Panc1 (cell line): ENCODE results near the gene ZNF516. TPM values are rescaled to one million over a fixed set of nuclear protein-coding genes. Genes with fewer than 3 reads are reported as not detected.

Source experiments
- ATAC-seq: fragments of 200-7000 bp; cut with Tn5 transposase; 2 replicates; pipeline ENCODE4 v1.9.1; 2020; ENCODE audit warnings: mild to moderate bottlenecking, moderate library complexity
- BruUV-seq: library from RNA; stranded (reverse); fragments of 400-500 nt; replicated peaks from 2 replicates; lab custom pipeline; 2021; lab: Mats Ljungman, UMichigan
- CTCF ChIA-PET: fragments of 300-600 bp; sonication (Branson Sonifier 250); formaldehyde crosslinking; loops from one replicate; lab custom pipeline; 2022; ENCODE audit warnings: antibody characterized with exemption; lab: Charles Lee
- POLR2A ChIA-PET: fragments of 300-600 bp; sonication (Branson Sonifier 250); formaldehyde crosslinking; loops from one replicate; lab custom pipeline; 2022; ENCODE audit warnings: antibody characterized with exemption; lab: Charles Lee
- DNase-seq: peaks from one replicate; pipeline ENCODE4 v3.0.0-alpha.2; 2010; ENCODE audit warnings: low read depth, low spot score
- H3K27ac ChIP-seq: 2 replicates; pipeline ENCODE4 v1.5.1; 2011; ENCODE audit warnings: mild to moderate bottlenecking, low read length, inconsistent platforms
- H3K27me3 ChIP-seq: fragments of 200-500 bp; sonication (Bioruptor generic); 2 replicates; pipeline ENCODE4 v1.6.0; 2014; ENCODE audit warnings: low read length, inconsistent platforms; ENCODE audit not compliant: control insufficient read depth, insufficient read depth
- H3K36me3 ChIP-seq: fragments of 200-500 bp; sonication (Bioruptor generic); 2 replicates; pipeline ENCODE4 v1.5.1; 2014; ENCODE audit warnings: inconsistent platforms, mild to moderate bottlenecking, low read length, moderate library complexity; ENCODE audit not compliant: control insufficient read depth, insufficient read depth
- H3K4me1 ChIP-seq: 2 replicates; pipeline ENCODE4 v1.5.1; 2011; ENCODE audit warnings: inconsistent platforms, mild to moderate bottlenecking, low read length, moderate library complexity; ENCODE audit not compliant: control insufficient read depth, insufficient read depth
- H3K4me3 ChIP-seq, 2 experiments: 2 replicates each; pipeline ENCODE4 v1.5.1; 2011 to 2012; ENCODE audit warnings: low read depth in 2 of 2, low read length in 2 of 2, mild to moderate bottlenecking in 2 of 2, inconsistent platforms in 1 of 2, moderate library complexity in 1 of 2
- H3K9me3 ChIP-seq: fragments of 200-500 bp; sonication (Bioruptor generic); 2 replicates; pipeline ENCODE4 v1.5.1; 2014; ENCODE audit warnings: low read depth, mild to moderate bottlenecking, inconsistent platforms, low read length, moderate library complexity; ENCODE audit not compliant: control insufficient read depth, insufficient read depth
- POLR2AphosphoS5 ChIP-seq: IDR thresholded peaks from 2 replicates; pipeline ENCODE4 v1.6.1; 2012; ENCODE audit warnings: mild to moderate bottlenecking, low read depth, low read length, moderate library complexity
- REST ChIP-seq, 2 experiments: IDR thresholded peaks; 2 replicates each; pipeline ENCODE4 v1.6.1; 2011 to 2012; ENCODE audit warnings: low read depth in 2 of 2, control low read depth in 1 of 2, low read length in 1 of 2, mild to moderate bottlenecking in 1 of 2, moderate library complexity in 1 of 2; ENCODE audit not compliant: insufficient read depth in 1 of 2
- SIN3A ChIP-seq: IDR thresholded peaks from 2 replicates; pipeline ENCODE4 v1.6.1; 2012; ENCODE audit warnings: low read depth, mild to moderate bottlenecking, low read length, moderate library complexity, borderline replicate concordance; ENCODE audit not compliant: insufficient read depth
- TCF7L2 ChIP-seq: IDR thresholded peaks from 2 replicates; pipeline ENCODE4 v1.6.1; 2011; ENCODE audit warnings: mild to moderate bottlenecking, low read depth, low read length, inconsistent platforms
- in situ Hi-C: cut with HindIII; loops from 2 replicates; pipeline ENCODE4 v1.10.0; 2016; ENCODE audit warnings: low sequenced_read_pairs, low pct_unique_long_range_greater_than_20kb
- intact Hi-C: fragments of 100-400 bp; cut with micrococcal nuclease; formaldehyde crosslinking; loops from one replicate; pipeline ENCODE4 v1.10.0; 2022; ENCODE audit not compliant: unreplicated experiment
- total RNA-seq: library from RNA; stranded (reverse); gene quantifications from one replicate; pipeline ENCODE4 v1.2.1, GENCODE V29; 2021; ENCODE audit not compliant: unreplicated experiment
- TF ChIP-seq, protein P1 (sequence below): fragments of 450-650 bp; IDR thresholded peaks from 2 replicates; pipeline ENCODE4 v1.5.1; 2017; ENCODE audit warnings: mild to moderate bottlenecking

ZNF516 gene
- total RNA-seq, 1 experiment from 2014 or later: 28.6 TPM

- peaks cover 35% of the 10 kb centered on the region for H3K27me3 ChIP-seq
- H3K36me3 ChIP-seq: no peaks in the 10 kb centered on the region
- ATAC-seq (no peak), DNase-seq (no peak)
- TF ChIP-seq POLR2AphosphoS5 (no peak), SIN3A (no peak), TCF7L2 (no peak), REST (IDR thresholded peaks at IDR 0.05; ENCODE audit: insufficient read depth in 1 of 2, low read depth in 2 of 2, low read length in 1 of 2) (no peak)
- TF ChIP-seq, protein P1, sequence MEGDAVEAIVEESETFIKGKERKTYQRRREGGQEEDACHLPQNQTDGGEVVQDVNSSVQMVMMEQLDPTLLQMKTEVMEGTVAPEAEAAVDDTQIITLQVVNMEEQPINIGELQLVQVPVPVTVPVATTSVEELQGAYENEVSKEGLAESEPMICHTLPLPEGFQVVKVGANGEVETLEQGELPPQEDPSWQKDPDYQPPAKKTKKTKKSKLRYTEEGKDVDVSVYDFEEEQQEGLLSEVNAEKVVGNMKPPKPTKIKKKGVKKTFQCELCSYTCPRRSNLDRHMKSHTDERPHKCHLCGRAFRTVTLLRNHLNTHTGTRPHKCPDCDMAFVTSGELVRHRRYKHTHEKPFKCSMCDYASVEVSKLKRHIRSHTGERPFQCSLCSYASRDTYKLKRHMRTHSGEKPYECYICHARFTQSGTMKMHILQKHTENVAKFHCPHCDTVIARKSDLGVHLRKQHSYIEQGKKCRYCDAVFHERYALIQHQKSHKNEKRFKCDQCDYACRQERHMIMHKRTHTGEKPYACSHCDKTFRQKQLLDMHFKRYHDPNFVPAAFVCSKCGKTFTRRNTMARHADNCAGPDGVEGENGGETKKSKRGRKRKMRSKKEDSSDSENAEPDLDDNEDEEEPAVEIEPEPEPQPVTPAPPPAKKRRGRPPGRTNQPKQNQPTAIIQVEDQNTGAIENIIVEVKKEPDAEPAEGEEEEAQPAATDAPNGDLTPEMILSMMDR: no peak
- BruUV-seq: no TSS peak
- ChIA-PET CTCF (interaction anchor here (0.7 kb wide), 1 partner anchor 76 kb away, joined by 3 read pairs; no protein-coding TSS in a partner anchor), POLR2A (no interaction called here)
- in situ Hi-C loops (no loop called here), intact Hi-C loops (no loop called here)
- no peaks in the 10 kb centered on the region for H3K9me3 ChIP-seq
- H3K4me1 ChIP-seq: no peaks in the 10 kb centered on the region
- no peak overlapping the region for H3K27ac ChIP-seq
- no peak overlapping the region for H3K4me3 ChIP-seq
Observed at GRCh38 chr18:76319366-76319765, 175.7 kb downstream of the ZNF516 start.

- in situ Hi-C loops (no loop called here), intact Hi-C loops (no loop called here)
- Histone ChIP-seq H3K9me3 (no peaks in the 10 kb centered on the region), H3K27ac (no peak overlapping the region), H3K27me3 (peaks cover 42% of the 10 kb centered on the region), H3K4me1 (no peaks in the 10 kb centered on the region), H3K36me3 (no peaks in the 10 kb centered on the region), H3K4me3 (no peak overlapping the region)
- BruUV-seq: no TSS peak
- ChIA-PET POLR2A (no interaction called here), CTCF (interaction anchor here (0.7 kb wide), 1 partner anchor 76 kb away, joined by 3 read pairs; no protein-coding TSS in a partner anchor)
- ATAC-seq: no peak
- DNase-seq: no peak
- TF ChIP-seq, protein P1: no peak
- no peak for TF ChIP-seq REST (IDR thresholded peaks at IDR 0.05; ENCODE audit: insufficient read depth in 1 of 2, low read depth in 2 of 2, low read length in 1 of 2)
- TF ChIP-seq TCF7L2: no peak
- no peak for TF ChIP-seq POLR2AphosphoS5
- no peak for TF ChIP-seq SIN3A
Observed at GRCh38 chr18:76318607-76319006, 176.4 kb downstream of the ZNF516 start.
